ENCODE results near the gene PCDHB10.
"Not testable (repeated sequence)": the region's sequence is repeated elsewhere in the genome, so short reads cannot be mapped to it uniquely, and the experiment has no call there.

DNA sequence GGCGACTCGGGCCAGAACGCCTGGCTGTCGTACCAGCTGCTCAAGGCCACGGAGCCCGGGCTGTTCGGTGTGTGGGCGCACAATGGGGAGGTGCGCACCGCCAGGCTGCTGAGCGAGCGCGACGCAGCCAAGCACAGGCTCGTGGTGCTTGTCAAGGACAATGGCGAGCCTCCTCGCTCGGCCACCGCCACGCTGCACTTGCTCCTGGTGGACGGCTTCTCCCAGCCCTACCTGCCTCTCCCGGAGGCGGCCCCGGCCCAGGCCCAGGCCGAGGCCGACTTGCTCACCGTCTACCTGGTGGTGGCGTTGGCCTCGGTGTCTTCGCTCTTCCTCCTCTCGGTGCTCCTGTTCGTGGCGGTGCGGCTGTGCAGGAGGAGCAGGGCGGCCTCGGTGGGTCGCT, 2.2 kb downstream of the PCDHB10 start:
- TF ChIP-seq, protein P1, sequence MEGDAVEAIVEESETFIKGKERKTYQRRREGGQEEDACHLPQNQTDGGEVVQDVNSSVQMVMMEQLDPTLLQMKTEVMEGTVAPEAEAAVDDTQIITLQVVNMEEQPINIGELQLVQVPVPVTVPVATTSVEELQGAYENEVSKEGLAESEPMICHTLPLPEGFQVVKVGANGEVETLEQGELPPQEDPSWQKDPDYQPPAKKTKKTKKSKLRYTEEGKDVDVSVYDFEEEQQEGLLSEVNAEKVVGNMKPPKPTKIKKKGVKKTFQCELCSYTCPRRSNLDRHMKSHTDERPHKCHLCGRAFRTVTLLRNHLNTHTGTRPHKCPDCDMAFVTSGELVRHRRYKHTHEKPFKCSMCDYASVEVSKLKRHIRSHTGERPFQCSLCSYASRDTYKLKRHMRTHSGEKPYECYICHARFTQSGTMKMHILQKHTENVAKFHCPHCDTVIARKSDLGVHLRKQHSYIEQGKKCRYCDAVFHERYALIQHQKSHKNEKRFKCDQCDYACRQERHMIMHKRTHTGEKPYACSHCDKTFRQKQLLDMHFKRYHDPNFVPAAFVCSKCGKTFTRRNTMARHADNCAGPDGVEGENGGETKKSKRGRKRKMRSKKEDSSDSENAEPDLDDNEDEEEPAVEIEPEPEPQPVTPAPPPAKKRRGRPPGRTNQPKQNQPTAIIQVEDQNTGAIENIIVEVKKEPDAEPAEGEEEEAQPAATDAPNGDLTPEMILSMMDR (IDR thresholded peaks at IDR 0.05): not testable (repeated sequence)
- TF ChIP-seq POLR2AphosphoS5 (IDR thresholded peaks at IDR 0.05): not testable (repeated sequence)

Measured in breast epithelium (tissue), 3 donors.